Erythroblast (primary cell): ENCODE results near the gene PLAC8L1.

Source experiments
- DNase-seq, 2 experiments: peaks; one replicate each; lab custom pipeline; 2025; lab: John Stamatoyannopoulos, UW
- GATA1 ChIP-seq: IDR thresholded peaks from 2 replicates; pipeline ENCODE4 v1.6.1; 2011; ENCODE audit warnings: low read depth, mild to moderate bottlenecking, control low read depth, low read length, moderate library complexity
- POLR2A ChIP-seq: IDR thresholded peaks from 2 replicates; pipeline ENCODE4 v1.6.1; 2011; ENCODE audit warnings: mild to moderate bottlenecking, low read length

Gene PLAC8L1

GRCh38 chr5:146041180-146041789 is 64.1 kb downstream of the PLAC8L1 start:
- no peak for TF ChIP-seq POLR2A
- no peak for TF ChIP-seq GATA1
- peak; percentile 48 to 57 for DNase-seq

- TF ChIP-seq GATA1 (no peak), POLR2A (no peak)
Observed at GRCh38 chr5:146040527-146040926, 64.8 kb downstream of the PLAC8L1 start.

GRCh38 chr5:146039420-146039819 is 66.0 kb downstream of the PLAC8L1 start:
- no peak for TF ChIP-seq GATA1
- no peak for TF ChIP-seq POLR2A
- DNase-seq: no peak

More at GRCh38 chr5:146040527-146040926, 64.8 kb downstream of the PLAC8L1 start:
- peak; percentile 40 to 44 for DNase-seq

GRCh38 chr5:146034605-146035004 is 70.8 kb downstream of the PLAC8L1 start:
- DNase-seq: no peak
- TF ChIP-seq GATA1: no peak
- no peak for TF ChIP-seq POLR2A
